ENCODE results near the gene ZNF281.
A peak's percentile ranks its signal among the peaks of the same experiment; 100 is the strongest.
"Not testable (repeated sequence)": the region's sequence is repeated elsewhere in the genome, so short reads cannot be mapped to it uniquely, and the experiment has no call there.

Gene ZNF281

GRCh38 chr1:200432586-200432985 lies 22.8 kb upstream of the ZNF281 start:
- FAIRE-seq: no peak
- DNase-seq (ENCODE audit: insufficient read length, low spot score): no peak

GRCh38 chr1:200429221-200429751 lies 19.4 kb upstream of the ZNF281 start:
- DNase-seq (ENCODE audit: insufficient read length, low spot score): no peak
- no peak for FAIRE-seq

GRCh38 chr1:200428482-200429205 lies 18.8 kb upstream of the ZNF281 start:
- DNase-seq (ENCODE audit: insufficient read length, low spot score): no peak
- no peak for FAIRE-seq

- DNase-seq (ENCODE audit: insufficient read length, low spot score) (no peak), FAIRE-seq (no peak)
These were observed 17.9 kb upstream of the ZNF281 start for GRCh38 chr1:200427744-200428143.

GRCh38 chr1:200426196-200426595 lies 16.4 kb upstream of the ZNF281 start:
- DNase-seq (ENCODE audit: insufficient read length, low spot score) (no peak), FAIRE-seq (no peak)

GRCh38 chr1:200423235-200423634 lies 13.4 kb upstream of the ZNF281 start:
- no peak for DNase-seq (ENCODE audit: insufficient read length, low spot score)
- FAIRE-seq: no peak

GRCh38 chr1:200422211-200422610 lies 12.4 kb upstream of the ZNF281 start:
- FAIRE-seq (no peak), DNase-seq (ENCODE audit: insufficient read length, low spot score) (no peak)

GRCh38 chr1:200415789-200416593 lies 6.2 kb upstream of the ZNF281 start:
- DNase-seq (ENCODE audit: insufficient read length, low spot score) (no peak), FAIRE-seq (peak; percentile 78)

GRCh38 chr1:200415227-200415626 lies 5.4 kb upstream of the ZNF281 start:
- DNase-seq (ENCODE audit: insufficient read length, low spot score) (no peak), FAIRE-seq (peak; percentile 84)

GRCh38 chr1:200414657-200415056 lies 4.8 kb upstream of the ZNF281 start:
- FAIRE-seq: no peak
- no peak for DNase-seq (ENCODE audit: insufficient read length, low spot score)

GRCh38 chr1:200413766-200414165 lies 3.9 kb upstream of the ZNF281 start:
- not testable (repeated sequence) for FAIRE-seq; DNase-seq (ENCODE audit: insufficient read length, low spot score)

- no peak for FAIRE-seq
- DNase-seq (ENCODE audit: insufficient read length, low spot score): no peak
These were observed 1.8 kb upstream of the ZNF281 start for GRCh38 chr1:200411406-200412257.

- no peak for FAIRE-seq
- no peak for DNase-seq (ENCODE audit: insufficient read length, low spot score)
These were observed 686 bp upstream of the ZNF281 start for GRCh38 chr1:200410566-200410878.

GRCh38 chr1:200409203-200409760 lies 554 bp downstream of the ZNF281 start:
- FAIRE-seq (no peak), DNase-seq (ENCODE audit: insufficient read length, low spot score) (no peak)

- FAIRE-seq (no peak), DNase-seq (ENCODE audit: insufficient read length, low spot score) (no peak)
These were observed 3.6 kb downstream of the ZNF281 start for GRCh38 chr1:200406161-200406797.

- no peak for DNase-seq (ENCODE audit: insufficient read length, low spot score)
These were observed 4.6 kb downstream of the ZNF281 start for GRCh38 chr1:200405264-200405663.

GRCh38 chr1:200401708-200402107 lies 8.1 kb downstream of the ZNF281 start:
- FAIRE-seq: no peak
- DNase-seq (ENCODE audit: insufficient read length, low spot score): no peak

More at GRCh38 chr1:200405264-200405663, 4.6 kb downstream of the ZNF281 start:
- no peak for FAIRE-seq

- peak; percentile 52 for FAIRE-seq
These were observed 8.6 kb downstream of the ZNF281 start for GRCh38 chr1:200401263-200401662.

GRCh38 chr1:200400556-200400955 lies 9.3 kb downstream of the ZNF281 start:
- DNase-seq (ENCODE audit: insufficient read length, low spot score) (no peak), FAIRE-seq (no peak)

More at GRCh38 chr1:200401263-200401662, 8.6 kb downstream of the ZNF281 start:
- no peak for DNase-seq (ENCODE audit: insufficient read length, low spot score)

GRCh38 chr1:200399860-200400259 lies 10.0 kb downstream of the ZNF281 start:
- no peak for DNase-seq (ENCODE audit: insufficient read length, low spot score)
- FAIRE-seq: no peak
